Suprapubic skin (tissue), 4 donors: Measurements from ENCODE around the gene KLF13. TPM values are rescaled to one million over a fixed set of nuclear protein-coding genes. Genes with fewer than 3 reads are reported as not detected.

Experiments used
- DNase-seq, 2 donors: peaks; one replicate each; pipeline ENCODE4 v3.0.0-alpha.2; 2019; ENCODE audit warnings: low spot score in 2 of 2
- H3K27ac ChIP-seq: fragments of 200-600 bp; sonication (generic); one replicate; pipeline ENCODE4 v1.5.1; 2019
- H3K27me3 ChIP-seq: fragments of 200-600 bp; sonication (generic); one replicate; pipeline ENCODE4 v1.5.1; 2019
- H3K36me3 ChIP-seq: fragments of 200-600 bp; sonication (generic); one replicate; pipeline ENCODE4 v1.5.1; 2019
- H3K4me1 ChIP-seq: fragments of 200-600 bp; sonication (generic); one replicate; pipeline ENCODE4 v1.5.1; 2019
- H3K4me3 ChIP-seq: fragments of 200-600 bp; sonication (generic); one replicate; pipeline ENCODE4 v1.5.1; 2019; ENCODE audit warnings: mild to moderate bottlenecking
- H3K9me3 ChIP-seq: fragments of 200-600 bp; sonication (generic); one replicate; pipeline ENCODE4 v1.5.1; 2019
- EP300 ChIP-seq: sonication (generic); formaldehyde crosslinking; IDR thresholded peaks from one replicate; pipeline ENCODE4 v1.6.1; 2017; ENCODE audit warnings: antibody characterized with exemption
- POLR2A ChIP-seq, 2 donors: fragments of 450-650 bp; IDR thresholded peaks; one replicate each; pipeline ENCODE4 v1.6.1; 2017; ENCODE audit warnings: antibody characterized with exemption in 2 of 2, mild to moderate bottlenecking in 2 of 2, moderate library complexity in 2 of 2
- POLR2AphosphoS5 ChIP-seq, 3 donors: sonication (generic); formaldehyde crosslinking; IDR thresholded peaks; one replicate each; pipeline ENCODE4 v1.6.1; 2017; ENCODE audit warnings: antibody characterized with exemption in 3 of 3
- WGBS: methylation state at CpG from one replicate; pipeline ENCODE4 v1.1.5; 2018; 5-methylcytosine and 5-hydroxymethylcytosine counted together
- total RNA-seq, 4 donors: library from RNA; depleted of rRNA; stranded (reverse); fragments of >200 nt; gene quantifications; one replicate each; pipeline ENCODE4 v1.1.0, GENCODE V29; 2016
- TF ChIP-seq, protein P1 (sequence below), 2 donors: fragments of 200-600 bp in 1 of 2; fragments of 450-650 bp in 1 of 2; sonication (generic) in 1 of 2; IDR thresholded peaks; one replicate each; pipeline ENCODE4 v1.5.1; 2016 to 2019; ENCODE audit warnings: antibody characterized with exemption in 2 of 2, mild to moderate bottlenecking in 1 of 2, moderate library complexity in 1 of 2

KLF13 gene
- total RNA-seq, 4 donors from 2014 or later, result 141 to 162 (median 145) TPM

DNA sequence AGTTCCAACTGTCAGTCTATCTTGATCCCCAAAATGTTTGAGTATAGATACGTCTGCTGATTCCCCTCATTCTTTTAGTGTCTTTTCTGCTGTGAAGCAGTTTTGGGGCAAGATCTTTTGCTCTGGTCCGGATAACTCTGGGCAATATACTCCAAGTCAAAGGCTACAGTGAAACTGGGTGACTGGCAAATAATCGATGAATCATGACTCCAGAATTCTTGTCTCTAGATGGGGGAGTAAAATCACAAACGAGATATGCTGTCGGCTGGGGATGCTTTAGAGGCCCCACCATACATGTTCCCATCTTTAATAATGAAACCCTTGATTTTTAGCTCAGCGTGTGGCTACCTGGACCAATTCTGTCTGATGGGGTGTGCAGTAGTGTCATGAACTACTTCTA, 76.5 kb downstream of the KLF13 start:
- 79% methylated on average over 6 of the region's 6 CpGs for WGBS
- Histone ChIP-seq H3K9me3 (no peaks in the 10 kb centered on the region), H3K27ac (peak overlapping the region; percentile 68), H3K4me1 (peaks cover 40% of the 10 kb centered on the region), H3K27me3 (no peaks in the 10 kb centered on the region), H3K4me3 (no peak overlapping the region), H3K36me3 (no peaks in the 10 kb centered on the region)
- DNase-seq, result no peak
- TF ChIP-seq POLR2A (IDR thresholded peaks at IDR 0.05), result no peak
- TF ChIP-seq, protein P1, sequence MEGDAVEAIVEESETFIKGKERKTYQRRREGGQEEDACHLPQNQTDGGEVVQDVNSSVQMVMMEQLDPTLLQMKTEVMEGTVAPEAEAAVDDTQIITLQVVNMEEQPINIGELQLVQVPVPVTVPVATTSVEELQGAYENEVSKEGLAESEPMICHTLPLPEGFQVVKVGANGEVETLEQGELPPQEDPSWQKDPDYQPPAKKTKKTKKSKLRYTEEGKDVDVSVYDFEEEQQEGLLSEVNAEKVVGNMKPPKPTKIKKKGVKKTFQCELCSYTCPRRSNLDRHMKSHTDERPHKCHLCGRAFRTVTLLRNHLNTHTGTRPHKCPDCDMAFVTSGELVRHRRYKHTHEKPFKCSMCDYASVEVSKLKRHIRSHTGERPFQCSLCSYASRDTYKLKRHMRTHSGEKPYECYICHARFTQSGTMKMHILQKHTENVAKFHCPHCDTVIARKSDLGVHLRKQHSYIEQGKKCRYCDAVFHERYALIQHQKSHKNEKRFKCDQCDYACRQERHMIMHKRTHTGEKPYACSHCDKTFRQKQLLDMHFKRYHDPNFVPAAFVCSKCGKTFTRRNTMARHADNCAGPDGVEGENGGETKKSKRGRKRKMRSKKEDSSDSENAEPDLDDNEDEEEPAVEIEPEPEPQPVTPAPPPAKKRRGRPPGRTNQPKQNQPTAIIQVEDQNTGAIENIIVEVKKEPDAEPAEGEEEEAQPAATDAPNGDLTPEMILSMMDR (IDR thresholded peaks at IDR 0.05), result no peak
- TF ChIP-seq EP300, result no peak
- no peak for TF ChIP-seq POLR2AphosphoS5 (IDR thresholded peaks at IDR 0.05)

DNA sequence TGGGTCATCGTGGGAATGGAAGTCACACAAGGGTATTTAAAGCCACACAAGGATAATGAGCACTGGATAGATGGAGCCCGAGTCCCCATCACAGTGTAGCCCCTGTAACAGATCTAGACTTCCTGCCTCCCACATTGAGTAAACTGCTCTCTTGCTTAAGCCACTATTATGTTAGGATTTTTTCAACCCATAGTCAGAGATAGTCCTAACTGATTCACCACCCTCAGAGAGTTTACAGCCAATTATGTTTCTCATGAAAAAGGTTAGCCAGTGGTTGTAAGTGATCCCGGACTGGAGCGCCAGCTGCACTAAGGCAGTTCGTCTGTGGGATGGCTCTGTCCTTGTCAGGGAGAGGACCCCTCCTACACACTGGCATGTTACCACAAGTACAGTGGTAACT, 77.0 kb downstream of the KLF13 start:
- no peaks in the 10 kb centered on the region for H3K27me3 ChIP-seq
- H3K36me3 ChIP-seq, result no peaks in the 10 kb centered on the region
- no peak for DNase-seq
- peaks cover 35% of the 10 kb centered on the region for H3K4me1 ChIP-seq
- no peak overlapping the region for H3K4me3 ChIP-seq
- TF ChIP-seq EP300 (no peak), POLR2A (IDR thresholded peaks at IDR 0.05) (no peak), POLR2AphosphoS5 (IDR thresholded peaks at IDR 0.05) (no peak)
- TF ChIP-seq, protein P1 (IDR thresholded peaks at IDR 0.05), result no peak
- no peak overlapping the region for H3K27ac ChIP-seq
- WGBS, result 96% methylated on average over 4 of the region's 5 CpGs
- no peaks in the 10 kb centered on the region for H3K9me3 ChIP-seq

DNA sequence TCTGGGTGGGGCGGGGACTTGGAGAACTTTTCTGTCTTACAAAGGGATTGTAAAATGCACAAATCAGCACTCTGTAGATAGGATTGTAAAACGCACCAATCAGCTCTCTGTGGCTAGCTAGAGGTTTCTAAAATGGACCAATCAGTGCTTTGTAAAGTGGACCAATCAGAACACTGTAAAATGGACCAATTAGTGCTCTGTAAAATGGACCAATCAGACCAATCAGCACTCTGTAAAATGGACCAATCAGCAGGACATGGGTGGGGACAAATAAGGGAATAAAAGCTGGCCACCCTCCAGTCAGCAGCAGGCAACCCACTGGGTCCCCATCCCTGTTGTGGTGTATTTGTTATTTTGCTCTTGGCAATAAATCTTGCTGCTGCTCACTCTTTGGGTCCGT, 77.7 kb downstream of the KLF13 start:
- no peak for DNase-seq
- Histone ChIP-seq H3K27ac (no peak overlapping the region), H3K4me1 (peaks cover 28% of the 10 kb centered on the region), H3K9me3 (no peaks in the 10 kb centered on the region), H3K27me3 (no peaks in the 10 kb centered on the region), H3K4me3 (no peak overlapping the region), H3K36me3 (no peaks in the 10 kb centered on the region)
- TF ChIP-seq, protein P1 (IDR thresholded peaks at IDR 0.05), result no peak
- TF ChIP-seq POLR2AphosphoS5 (IDR thresholded peaks at IDR 0.05) (no peak), EP300 (no peak), POLR2A (IDR thresholded peaks at IDR 0.05) (no peak)
- 93% methylated on average over 3 of the region's 3 CpGs for WGBS

DNA sequence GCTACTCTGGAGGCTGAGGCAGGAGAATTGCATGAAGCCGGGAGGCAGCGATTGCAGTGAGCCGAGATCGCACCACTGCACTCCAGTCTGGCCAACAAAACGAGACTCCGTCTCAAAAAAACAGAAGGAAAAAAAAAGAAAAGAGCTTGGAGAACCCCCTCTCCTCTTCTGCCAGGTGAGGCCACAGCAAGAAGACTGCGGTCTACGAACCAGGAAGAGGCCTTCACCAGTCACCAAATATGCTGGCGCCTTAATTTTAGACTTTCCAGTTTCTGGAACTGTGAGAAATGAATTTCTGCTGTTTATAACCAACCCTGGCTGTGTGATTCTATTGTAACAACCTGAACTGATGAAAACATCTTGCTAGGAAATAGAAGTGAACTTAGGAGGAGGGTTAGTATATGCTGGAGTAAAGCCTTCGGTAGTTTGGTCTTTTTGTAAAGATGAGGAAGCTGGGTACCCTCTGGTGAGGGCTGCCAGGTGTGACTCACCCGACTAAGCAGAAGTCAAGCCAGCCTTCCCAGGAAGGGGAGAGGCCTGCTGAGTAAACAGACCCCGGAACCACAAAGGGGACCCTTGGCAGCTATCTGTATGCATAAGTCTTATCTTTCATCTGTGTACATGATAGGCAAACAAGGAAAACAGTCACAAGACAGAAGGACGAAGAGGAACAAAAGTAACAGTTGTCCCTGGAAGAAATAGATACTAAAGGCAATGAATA, 78.7 kb downstream of the KLF13 start:
- Histone ChIP-seq H3K27me3 (no peaks in the 10 kb centered on the region), H3K9me3 (no peaks in the 10 kb centered on the region), H3K4me1 (peaks cover 18% of the 10 kb centered on the region), H3K4me3 (no peak overlapping the region), H3K27ac (no peak overlapping the region), H3K36me3 (no peaks in the 10 kb centered on the region)
- WGBS, result 81% methylated on average over 13 of the region's 13 CpGs
- TF ChIP-seq POLR2AphosphoS5 (IDR thresholded peaks at IDR 0.05) (no peak), POLR2A (IDR thresholded peaks at IDR 0.05) (no peak), EP300 (no peak)
- TF ChIP-seq, protein P1 (IDR thresholded peaks at IDR 0.05), result no peak
- no peak for DNase-seq

DNA sequence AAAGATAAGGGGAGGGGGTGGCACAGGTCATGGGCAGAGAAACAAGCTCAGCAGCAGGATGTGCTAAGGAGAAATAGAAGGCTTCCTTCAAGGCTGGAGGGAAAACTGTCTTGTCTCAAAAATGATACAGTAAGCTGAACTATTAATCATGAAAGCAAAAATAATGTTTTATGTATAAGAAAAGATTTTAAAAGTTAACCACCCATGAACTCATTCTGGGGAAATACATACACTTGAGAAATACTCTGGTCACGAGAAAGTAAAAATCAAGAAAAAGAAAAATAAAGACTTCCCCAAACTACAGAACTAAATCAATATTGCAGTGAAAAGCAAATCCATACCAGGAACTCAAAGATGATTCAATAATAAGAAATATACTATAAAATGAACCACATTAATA, 80.7 kb downstream of the KLF13 start:
- TF ChIP-seq, protein P1 (IDR thresholded peaks at IDR 0.05), result no peak
- no peak for TF ChIP-seq POLR2AphosphoS5 (IDR thresholded peaks at IDR 0.05)
- TF ChIP-seq EP300, result no peak
- no peak for TF ChIP-seq POLR2A (IDR thresholded peaks at IDR 0.05)
- Histone ChIP-seq H3K27ac (no peak overlapping the region), H3K27me3 (no peaks in the 10 kb centered on the region), H3K4me1 (peaks cover 5% of the 10 kb centered on the region), H3K9me3 (no peaks in the 10 kb centered on the region), H3K36me3 (no peaks in the 10 kb centered on the region), H3K4me3 (no peak overlapping the region)
- DNase-seq, result no peak
- 94% methylated on average over 1 of the region's 1 CpG for WGBS
